Measurements from ENCODE around the gene CELF5. TPM values are rescaled to one million over a fixed set of nuclear protein-coding genes. Genes with fewer than 3 reads are reported as not detected.

CELF5 gene
- total and polyA plus RNA-seq, 10 of the 15 experiments (the other 5 are each of a cell fraction or from before 2014, with no cell fraction given), result 0.01 to 0.04 TPM; not detected in 8

DNA sequence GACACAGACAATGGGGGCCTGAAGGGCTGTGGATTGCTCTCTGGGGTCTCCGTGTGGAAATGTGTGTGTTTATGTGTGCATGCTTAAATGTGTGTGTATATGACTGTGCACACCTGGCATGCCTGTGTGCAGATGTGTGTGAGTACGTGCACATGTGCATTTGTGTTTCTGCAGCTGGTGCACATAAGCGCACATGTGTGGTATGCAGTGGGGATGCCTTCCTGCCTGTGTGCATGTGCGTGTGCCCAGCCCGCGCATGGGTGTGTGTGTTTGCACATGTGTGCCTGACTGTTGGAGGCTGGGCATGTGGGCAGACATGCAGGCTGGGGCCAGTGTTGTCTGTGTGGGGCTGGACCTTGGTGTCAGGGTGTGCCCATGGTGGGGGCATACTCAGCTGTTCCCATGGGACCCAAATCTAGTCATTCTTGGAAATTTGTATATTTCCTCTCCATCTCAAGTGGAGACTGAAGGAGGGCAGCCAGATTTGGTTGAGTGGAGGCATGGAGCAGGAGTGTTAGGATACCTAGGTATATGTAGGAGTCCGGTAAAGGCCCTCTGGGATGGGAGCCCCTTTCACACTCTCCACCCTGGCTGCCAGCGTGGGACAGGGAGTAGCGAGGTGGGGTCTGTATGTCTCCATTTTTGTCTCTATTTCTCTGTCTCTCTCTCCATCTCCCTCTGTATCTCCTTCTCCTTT, 49.9 kb downstream of the CELF5 start:
- Histone ChIP-seq H2AFZ (ENCODE audit: control insufficient read depth, low read depth, low read length) (no peak overlapping the region), H3K79me2 (ENCODE audit: control insufficient read depth, insufficient read depth, low read length) (no peaks in the 10 kb centered on the region), H3K9me3 (replicated peaks; ENCODE audit: control insufficient read depth, insufficient read depth, low read length) (no peaks in the 10 kb centered on the region; the same call in 2 of the 3 replicates), H3K4me2 (ENCODE audit: control insufficient read depth, insufficient read depth) (no peak overlapping the region), H3K4me3 (no peak overlapping the region), H3K36me3 (ENCODE audit: control insufficient read depth in 2 of 2, insufficient read depth in 2 of 2, low read length in 1 of 2) (no peaks in the 10 kb centered on the region), H3K27ac (ENCODE audit: control insufficient read depth, insufficient read depth) (no peak overlapping the region), H3K27me3 (replicated peaks in 1 of 2; ENCODE audit: control insufficient read depth in 2 of 2, insufficient read depth in 2 of 2, low read length in 1 of 2) (no peaks in the 10 kb centered on the region), H3K9ac (ENCODE audit: control insufficient read depth, insufficient read depth, low read length) (no peak overlapping the region), H3K4me1 (ENCODE audit: control insufficient read depth, insufficient read depth, low read length) (peaks cover 6% of the 10 kb centered on the region), H4K20me1 (ENCODE audit: control insufficient read depth, insufficient read depth) (no peaks in the 10 kb centered on the region)
- no TSS peak for BruUV-seq (replicated peaks)
- TF ChIP-seq, protein P1, sequence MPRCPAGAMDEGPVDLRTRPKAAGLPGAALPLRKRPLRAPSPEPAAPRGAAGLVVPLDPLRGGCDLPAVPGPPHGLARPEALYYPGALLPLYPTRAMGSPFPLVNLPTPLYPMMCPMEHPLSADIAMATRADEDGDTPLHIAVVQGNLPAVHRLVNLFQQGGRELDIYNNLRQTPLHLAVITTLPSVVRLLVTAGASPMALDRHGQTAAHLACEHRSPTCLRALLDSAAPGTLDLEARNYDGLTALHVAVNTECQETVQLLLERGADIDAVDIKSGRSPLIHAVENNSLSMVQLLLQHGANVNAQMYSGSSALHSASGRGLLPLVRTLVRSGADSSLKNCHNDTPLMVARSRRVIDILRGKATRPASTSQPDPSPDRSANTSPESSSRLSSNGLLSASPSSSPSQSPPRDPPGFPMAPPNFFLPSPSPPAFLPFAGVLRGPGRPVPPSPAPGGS (IDR thresholded peaks at IDR 0.05; ENCODE audit: borderline replicate concordance, insufficient read depth, low read depth, low read length, poor library complexity, severe bottlenecking), result peak; percentile 65
- TF ChIP-seq SIN3A (IDR thresholded peaks at IDR 0.05; ENCODE audit: low read depth, low read length) (no peak), EZH2 (IDR thresholded peaks at IDR 0.05; ENCODE audit: borderline replicate concordance, control insufficient read depth, low read depth, low read length) (no peak), NBN (IDR thresholded peaks at IDR 0.05) (no peak), TCF3 (IDR thresholded peaks at IDR 0.05; ENCODE audit: borderline replicate concordance, insufficient read depth, low read depth, low read length) (0 out of 2 replicates have a peak, but pooled peaks have one; percentile 26)
- CTCF ChIA-PET, result interaction anchor here (0.7 to 1.9 kb wide), 2 partner anchors 10 to 1334 kb away, joined by 3 to 10 read pairs; no protein-coding TSS in a partner anchor
- POLR2A ChIA-PET, result no interaction called here
- 83% methylated on average over 9 of the region's 9 CpGs for WGBS (ENCODE audit: insufficient coverage, insufficient replicate concordance, low lambda C conversion rate, missing lambda C conversion rate)
- in situ Hi-C loops (cut with MboI) (no loop called here), intact Hi-C loops (cut with micrococcal nuclease; ENCODE audit: unreplicated experiment) (no loop called here)
- SMC1A ChIA-PET (ENCODE audit: uncharacterized antibody, unreplicated experiment), result no interaction called here
- FAIRE-seq, result no peak
- no peak for ATAC-seq
- no peak for DNase-seq (ENCODE audit: low read depth, low spot score)
- RAD21 ChIA-PET (ENCODE audit: unreplicated experiment), result interaction anchor here (0.5 to 0.9 kb wide), 2 partner anchors 10 to 192 kb away, joined by 4 read pairs; no protein-coding TSS in a partner anchor
